GM23338 (cell line): ENCODE measurements around the gene SPNS3. TPM values are rescaled to one million over a fixed set of nuclear protein-coding genes. Genes with fewer than 3 reads are reported as not detected.

ENCODE experiments used
- ATAC-seq: fragments of 200-7000 bp; cut with Tn5 transposase; 3 replicates; pipeline ENCODE4 v1.9.1; 2020
- DNase-seq: peaks from one replicate; pipeline ENCODE4 v3.0.0-alpha.2; 2015; ENCODE audit warnings: low spot score
- H2AFZ ChIP-seq: fragments of 200-600 bp; sonication (generic); 2 replicates; pipeline ENCODE4 v1.8.0; 2016; ENCODE audit warnings: antibody characterized with exemption, mild to moderate bottlenecking, moderate library complexity
- H3F3A ChIP-seq: fragments of 200-600 bp; sonication (generic); replicated peaks from 2 replicates; pipeline ENCODE4 v1.8.0; 2017; ENCODE audit warnings: antibody characterized with exemption, mixed run types, low read depth
- H3K27ac ChIP-seq: fragments of 200-600 bp; sonication (generic); 2 replicates; pipeline ENCODE4 v1.6.1; 2016; ENCODE audit warnings: low read depth
- H3K27me3 ChIP-seq: fragments of 200-600 bp; sonication (generic); 2 replicates; pipeline ENCODE4 v1.8.0; 2016; ENCODE audit warnings: mild to moderate bottlenecking, mixed run types, moderate library complexity; ENCODE audit not compliant: insufficient read depth
- H3K36me3 ChIP-seq: fragments of 200-600 bp; sonication (generic); 2 replicates; pipeline ENCODE4 v1.8.0; 2016; ENCODE audit warnings: mild to moderate bottlenecking; ENCODE audit not compliant: insufficient read depth
- H3K4me1 ChIP-seq: fragments of 200-600 bp; sonication (generic); 2 replicates; pipeline ENCODE4 v1.8.0; 2016; ENCODE audit warnings: mild to moderate bottlenecking, moderate library complexity; ENCODE audit not compliant: insufficient read depth
- H3K4me2 ChIP-seq: fragments of 200-600 bp; sonication (generic); 2 replicates; pipeline ENCODE4 v1.7.1; 2017; ENCODE audit warnings: mixed run types
- H3K4me3 ChIP-seq: fragments of 200-600 bp; sonication (generic); 2 replicates; pipeline ENCODE4 v1.6.1; 2016; ENCODE audit warnings: mixed run types
- H3K79me2 ChIP-seq: fragments of 200-600 bp; sonication (generic); replicated peaks from 2 replicates; pipeline ENCODE4 v1.8.0; 2017; ENCODE audit warnings: mild to moderate bottlenecking; ENCODE audit not compliant: insufficient read depth
- H3K9me2 ChIP-seq: fragments of 200-600 bp; sonication (generic); 2 replicates; pipeline ENCODE4 v1.8.0; 2017; ENCODE audit not compliant: insufficient read depth
- H4K20me1 ChIP-seq: fragments of 200-600 bp; sonication (generic); replicated peaks from 2 replicates; pipeline ENCODE4 v1.8.0; 2017; ENCODE audit warnings: mild to moderate bottlenecking; ENCODE audit not compliant: insufficient read depth
- H3K27ac Mint-ChIP-seq: 2 replicates; pipeline ENCODE4 v1.8.0; 2020; ENCODE audit warnings: inconsistent platforms, mild to moderate bottlenecking, moderate library complexity, mixed read lengths
- H3K27me3 Mint-ChIP-seq: 3 replicates; pipeline ENCODE4 v1.8.0; 2022; ENCODE audit warnings: low read depth, mild to moderate bottlenecking, moderate library complexity, mixed read lengths, inconsistent platforms; ENCODE audit not compliant: insufficient read depth, poor library complexity
- H3K36me3 Mint-ChIP-seq: 3 replicates; pipeline ENCODE4 v1.8.0; 2021; ENCODE audit warnings: low read depth, mild to moderate bottlenecking, inconsistent platforms, moderate library complexity, mixed read lengths
- H3K4me1 Mint-ChIP-seq: 3 replicates; pipeline ENCODE4 v1.8.0; 2020; ENCODE audit warnings: mild to moderate bottlenecking, inconsistent platforms, mixed read lengths
- H3K4me3 Mint-ChIP-seq: 3 replicates; pipeline ENCODE4 v1.8.0; 2021; ENCODE audit warnings: moderate library complexity, mild to moderate bottlenecking, inconsistent platforms, mixed read lengths
- H3K9me3 Mint-ChIP-seq: 3 replicates; pipeline ENCODE4 v1.8.0; 2020; ENCODE audit warnings: moderate library complexity, mild to moderate bottlenecking, inconsistent platforms, mixed read lengths
- CREB1 ChIP-seq: fragments of 250-450 bp; sonication (Bioruptor Pico); IDR thresholded peaks from 2 replicates; pipeline ENCODE4 v1.5.0; 2020; ENCODE audit warnings: low read depth, mild to moderate bottlenecking, moderate library complexity
- EZH2 ChIP-seq: fragments of 200-600 bp; sonication (generic); IDR thresholded peaks from one replicate; pipeline ENCODE4 v1.8.0; 2017; ENCODE audit warnings: antibody characterized with exemption, mild to moderate bottlenecking, low read depth; ENCODE audit not compliant: unreplicated experiment
- EZH2phosphoT487 ChIP-seq: fragments of 200-600 bp; sonication (generic); IDR thresholded peaks from one replicate; pipeline ENCODE4 v1.8.1; 2018; ENCODE audit warnings: antibody characterized with exemption; ENCODE audit not compliant: unreplicated experiment
- JUNB ChIP-seq: IDR thresholded peaks from one replicate; pipeline ENCODE4 v1.6.1; 2016; ENCODE audit warnings: antibody characterized with exemption; ENCODE audit not compliant: unreplicated experiment
- POLR2AphosphoS5 ChIP-seq: IDR thresholded peaks from 2 replicates; pipeline ENCODE4 v1.6.1; 2016; ENCODE audit warnings: antibody characterized with exemption, low read depth
- STAT1 ChIP-seq: IDR thresholded peaks from one replicate; pipeline ENCODE4 v1.6.1; 2016; ENCODE audit warnings: antibody characterized with exemption; ENCODE audit not compliant: unreplicated experiment
- ZNF114 ChIP-seq: fragments of 250-450 bp; sonication (Bioruptor Pico); IDR thresholded peaks from 2 replicates; pipeline ENCODE4 v1.5.0; 2020; ENCODE audit warnings: mild to moderate bottlenecking, moderate library complexity
- ZNF331 ChIP-seq: fragments of 250-450 bp; sonication (Bioruptor Pico); IDR thresholded peaks from 2 replicates; pipeline ENCODE4 v1.5.0; 2020; ENCODE audit warnings: low read depth, mild to moderate bottlenecking, moderate library complexity
- polyA plus RNA-seq: library from polyadenylated mRNA; unstranded; fragments of >200 nt; fragmentation: Nextera tagmentation; extraction: Ambion mirVana; gene quantifications from 2 replicates; pipeline ENCODE4 v1.2.1, GENCODE V29; 2016
- total RNA-seq: library from RNA; depleted of rRNA; stranded (reverse); fragments of >200 nt; shearing (Covaris generic); gene quantifications from 2 replicates; pipeline ENCODE4 v1.2.3, GENCODE V29; 2014
- TF ChIP-seq, protein P1 (sequence below): IDR thresholded peaks from one replicate; pipeline ENCODE4 v1.6.1; 2018; ENCODE audit warnings: antibody characterized with exemption; ENCODE audit not compliant: unreplicated experiment
- TF ChIP-seq, protein P2 (sequence below), 2 experiments: fragments of 200-600 bp in 1 of 2; sonication (generic) in 1 of 2; conservative IDR thresholded peaks; 2 replicates each; pipeline versions ENCODE4 v1.5.1 to v1.6.1; 2016 to 2017; ENCODE audit warnings: antibody characterized with exemption in 2 of 2, low read depth in 2 of 2, mild to moderate bottlenecking in 2 of 2, moderate library complexity in 1 of 2
- TF ChIP-seq, protein P3 (sequence below): IDR thresholded peaks from 2 replicates; pipeline ENCODE4 v1.6.1; 2016; ENCODE audit warnings: antibody characterized with exemption

The SPNS3 gene
- total and polyA plus RNA-seq, 2 experiments from 2014 or later = not detected

DNA sequence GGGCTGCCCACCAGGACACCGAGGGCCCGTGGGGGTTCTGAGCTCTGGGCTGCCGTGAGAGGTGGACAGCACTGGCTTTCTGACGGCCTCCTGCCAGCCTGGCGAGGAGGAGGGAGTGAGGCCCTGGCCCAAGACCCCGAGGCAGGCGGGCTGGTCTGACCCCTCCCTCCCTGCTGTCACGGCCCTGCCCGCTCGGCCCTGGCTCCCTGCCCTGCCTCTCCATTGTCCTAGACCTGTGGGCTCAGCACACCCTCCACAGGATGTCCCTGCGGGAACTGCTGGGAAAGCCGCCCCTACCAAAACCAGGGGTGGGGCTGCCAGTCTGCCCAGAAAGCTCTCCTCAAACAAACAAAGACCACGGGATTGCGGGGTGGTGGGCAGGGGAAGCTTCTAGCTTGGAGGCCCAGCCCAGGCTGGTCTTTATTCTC is 85.6 kb downstream of the SPNS3 start:
- Histone ChIP-seq H3K4me3 (no peak overlapping the region), H3K4me2 (no peak overlapping the region), H2AFZ (no peak overlapping the region), H3K4me1 (no peaks in the 10 kb centered on the region), H3K27me3 (peaks cover 16% of the 10 kb centered on the region), H3F3A (no peaks in the 10 kb centered on the region), H4K20me1 (no peaks in the 10 kb centered on the region), H3K36me3 (no peaks in the 10 kb centered on the region), H3K79me2 (no peaks in the 10 kb centered on the region), H3K9me2 (no peaks in the 10 kb centered on the region), H3K27ac (no peak overlapping the region)
- H3K9me3 Mint-ChIP-seq = no peaks in the 10 kb centered on the region
- peaks cover 31% of the 10 kb centered on the region for H3K27me3 Mint-ChIP-seq
- TF ChIP-seq, protein P1, sequence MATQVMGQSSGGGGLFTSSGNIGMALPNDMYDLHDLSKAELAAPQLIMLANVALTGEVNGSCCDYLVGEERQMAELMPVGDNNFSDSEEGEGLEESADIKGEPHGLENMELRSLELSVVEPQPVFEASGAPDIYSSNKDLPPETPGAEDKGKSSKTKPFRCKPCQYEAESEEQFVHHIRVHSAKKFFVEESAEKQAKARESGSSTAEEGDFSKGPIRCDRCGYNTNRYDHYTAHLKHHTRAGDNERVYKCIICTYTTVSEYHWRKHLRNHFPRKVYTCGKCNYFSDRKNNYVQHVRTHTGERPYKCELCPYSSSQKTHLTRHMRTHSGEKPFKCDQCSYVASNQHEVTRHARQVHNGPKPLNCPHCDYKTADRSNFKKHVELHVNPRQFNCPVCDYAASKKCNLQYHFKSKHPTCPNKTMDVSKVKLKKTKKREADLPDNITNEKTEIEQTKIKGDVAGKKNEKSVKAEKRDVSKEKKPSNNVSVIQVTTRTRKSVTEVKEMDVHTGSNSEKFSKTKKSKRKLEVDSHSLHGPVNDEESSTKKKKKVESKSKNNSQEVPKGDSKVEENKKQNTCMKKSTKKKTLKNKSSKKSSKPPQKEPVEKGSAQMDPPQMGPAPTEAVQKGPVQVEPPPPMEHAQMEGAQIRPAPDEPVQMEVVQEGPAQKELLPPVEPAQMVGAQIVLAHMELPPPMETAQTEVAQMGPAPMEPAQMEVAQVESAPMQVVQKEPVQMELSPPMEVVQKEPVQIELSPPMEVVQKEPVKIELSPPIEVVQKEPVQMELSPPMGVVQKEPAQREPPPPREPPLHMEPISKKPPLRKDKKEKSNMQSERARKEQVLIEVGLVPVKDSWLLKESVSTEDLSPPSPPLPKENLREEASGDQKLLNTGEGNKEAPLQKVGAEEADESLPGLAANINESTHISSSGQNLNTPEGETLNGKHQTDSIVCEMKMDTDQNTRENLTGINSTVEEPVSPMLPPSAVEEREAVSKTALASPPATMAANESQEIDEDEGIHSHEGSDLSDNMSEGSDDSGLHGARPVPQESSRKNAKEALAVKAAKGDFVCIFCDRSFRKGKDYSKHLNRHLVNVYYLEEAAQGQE = no peak
- TF ChIP-seq EZH2phosphoT487 (no peak), ZNF331 (CRISPR knock-in tag) (no peak), ZNF114 (no peak), EZH2 (no peak), STAT1 (no peak), POLR2AphosphoS5 (no peak), CREB1 (no peak)
- TF ChIP-seq, protein P2, sequence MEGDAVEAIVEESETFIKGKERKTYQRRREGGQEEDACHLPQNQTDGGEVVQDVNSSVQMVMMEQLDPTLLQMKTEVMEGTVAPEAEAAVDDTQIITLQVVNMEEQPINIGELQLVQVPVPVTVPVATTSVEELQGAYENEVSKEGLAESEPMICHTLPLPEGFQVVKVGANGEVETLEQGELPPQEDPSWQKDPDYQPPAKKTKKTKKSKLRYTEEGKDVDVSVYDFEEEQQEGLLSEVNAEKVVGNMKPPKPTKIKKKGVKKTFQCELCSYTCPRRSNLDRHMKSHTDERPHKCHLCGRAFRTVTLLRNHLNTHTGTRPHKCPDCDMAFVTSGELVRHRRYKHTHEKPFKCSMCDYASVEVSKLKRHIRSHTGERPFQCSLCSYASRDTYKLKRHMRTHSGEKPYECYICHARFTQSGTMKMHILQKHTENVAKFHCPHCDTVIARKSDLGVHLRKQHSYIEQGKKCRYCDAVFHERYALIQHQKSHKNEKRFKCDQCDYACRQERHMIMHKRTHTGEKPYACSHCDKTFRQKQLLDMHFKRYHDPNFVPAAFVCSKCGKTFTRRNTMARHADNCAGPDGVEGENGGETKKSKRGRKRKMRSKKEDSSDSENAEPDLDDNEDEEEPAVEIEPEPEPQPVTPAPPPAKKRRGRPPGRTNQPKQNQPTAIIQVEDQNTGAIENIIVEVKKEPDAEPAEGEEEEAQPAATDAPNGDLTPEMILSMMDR (conservative IDR thresholded peaks at IDR 0.05; ENCODE audit: low read depth in 2 of 2) = no peak
- no peak overlapping the region for H3K27ac Mint-ChIP-seq
- peak; percentile 39 for ATAC-seq
- H3K4me1 Mint-ChIP-seq = peaks cover 3% of the 10 kb centered on the region
- H3K36me3 Mint-ChIP-seq = no peaks in the 10 kb centered on the region; the same call in 2 of the 3 replicates
- H3K4me3 Mint-ChIP-seq = no peak overlapping the region
- DNase-seq = no peak

DNA sequence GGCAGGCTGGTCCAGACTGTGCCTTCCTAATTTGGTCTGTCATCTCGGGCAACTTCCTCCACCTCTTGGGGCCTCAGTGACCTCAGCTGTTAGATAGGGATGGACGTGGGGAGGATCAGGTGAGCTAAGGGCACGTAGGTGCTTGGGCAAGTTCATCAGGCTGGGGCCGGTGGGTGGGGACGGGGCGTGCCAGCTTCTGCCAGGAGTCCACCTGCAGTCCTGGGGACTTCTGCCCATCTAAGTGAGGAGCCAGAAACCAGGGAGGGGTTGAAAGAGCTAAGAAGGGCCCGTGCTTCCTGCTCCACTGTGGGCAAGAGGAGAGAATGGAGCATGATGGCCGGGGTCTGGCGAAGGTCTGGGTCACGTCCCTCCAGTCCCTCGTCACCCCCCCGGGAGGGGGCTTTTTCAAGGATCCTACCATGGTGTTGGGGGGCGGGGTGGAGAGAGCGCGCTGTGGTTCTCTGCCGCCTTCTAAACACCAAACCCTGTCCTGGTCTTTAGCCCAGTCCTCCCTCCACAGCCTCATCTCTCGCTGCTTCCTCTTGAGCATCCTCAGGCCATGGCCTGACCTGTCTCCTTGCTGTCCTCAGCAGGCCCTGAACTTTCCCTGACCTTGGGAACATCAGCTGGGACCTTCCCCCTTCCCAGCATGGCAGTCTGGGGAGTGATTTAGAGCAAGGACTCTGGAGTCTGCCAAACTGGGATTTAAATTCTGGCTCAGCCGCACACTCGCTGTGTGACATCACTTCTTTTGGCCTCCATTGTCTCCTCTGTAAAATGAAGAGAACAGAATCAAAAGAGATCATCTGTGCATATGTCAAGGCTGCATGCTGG is 86.5 kb downstream of the SPNS3 start:
- Histone ChIP-seq H3K27ac (no peak overlapping the region), H3K9me2 (no peaks in the 10 kb centered on the region), H3K4me1 (no peaks in the 10 kb centered on the region), H3K79me2 (no peaks in the 10 kb centered on the region), H4K20me1 (no peaks in the 10 kb centered on the region), H2AFZ (no peak overlapping the region), H3K27me3 (peaks cover 25% of the 10 kb centered on the region), H3K36me3 (no peaks in the 10 kb centered on the region), H3K4me3 (no peak overlapping the region), H3K4me2 (no peak overlapping the region), H3F3A (no peaks in the 10 kb centered on the region)
- no peaks in the 10 kb centered on the region; the same call in 2 of the 3 replicates for H3K4me1 Mint-ChIP-seq
- no peak for ATAC-seq
- no peaks in the 10 kb centered on the region for H3K9me3 Mint-ChIP-seq
- H3K36me3 Mint-ChIP-seq = no peaks in the 10 kb centered on the region; the same call in 2 of the 3 replicates
- no peak overlapping the region; the same call in 2 of the 3 replicates for H3K4me3 Mint-ChIP-seq
- no peak overlapping the region for H3K27ac Mint-ChIP-seq
- DNase-seq = no peak
- H3K27me3 Mint-ChIP-seq = peaks cover 34% of the 10 kb centered on the region
- no peak for TF ChIP-seq EZH2
- TF ChIP-seq, protein P2 (conservative IDR thresholded peaks at IDR 0.05; ENCODE audit: low read depth in 2 of 2) = no peak
- TF ChIP-seq, protein P3, sequence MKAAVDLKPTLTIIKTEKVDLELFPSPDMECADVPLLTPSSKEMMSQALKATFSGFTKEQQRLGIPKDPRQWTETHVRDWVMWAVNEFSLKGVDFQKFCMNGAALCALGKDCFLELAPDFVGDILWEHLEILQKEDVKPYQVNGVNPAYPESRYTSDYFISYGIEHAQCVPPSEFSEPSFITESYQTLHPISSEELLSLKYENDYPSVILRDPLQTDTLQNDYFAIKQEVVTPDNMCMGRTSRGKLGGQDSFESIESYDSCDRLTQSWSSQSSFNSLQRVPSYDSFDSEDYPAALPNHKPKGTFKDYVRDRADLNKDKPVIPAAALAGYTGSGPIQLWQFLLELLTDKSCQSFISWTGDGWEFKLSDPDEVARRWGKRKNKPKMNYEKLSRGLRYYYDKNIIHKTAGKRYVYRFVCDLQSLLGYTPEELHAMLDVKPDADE = no peak
- TF ChIP-seq JUNB = no peak
- no peak for TF ChIP-seq POLR2AphosphoS5
- no peak for TF ChIP-seq EZH2phosphoT487
- TF ChIP-seq STAT1 = no peak
- TF ChIP-seq ZNF331 (CRISPR knock-in tag) = no peak
- TF ChIP-seq CREB1 = no peak
